Measurements from ENCODE around the gene BMP8B. TPM values are rescaled to one million over a fixed set of nuclear protein-coding genes. Genes with fewer than 3 reads are reported as not detected.
"Not testable (repeated sequence)": the region's sequence is repeated elsewhere in the genome, so short reads cannot be mapped to it uniquely, and the experiment has no call there.

The BMP8B gene
- total and polyA plus RNA-seq, 10 donors = 0.08 to 2.5 (median 1.1) TPM

GRCh38 chr1:39782103-39782502 lies 6.6 kb downstream of the BMP8B start:
- TF ChIP-seq CTCF (IDR thresholded peaks at IDR 0.05 in 8 of 11, conservative IDR thresholded peaks at IDR 0.05 in 3 of 11) = no peak
- no peak for TF ChIP-seq POLR2A (IDR thresholded peaks at IDR 0.05)
- no peak for TF ChIP-seq POLR2AphosphoS5 (IDR thresholded peaks at IDR 0.05)
- Histone ChIP-seq H3K4me1 (no peaks in the 10 kb centered on the region), H3K27ac (no peak overlapping the region), H3K27me3 (replicated peaks in 1 of 7) (peaks cover 0 to 10% (median under 1%) of the 10 kb centered on the region in 7 donors), H3K9me3 (no peaks in the 10 kb centered on the region), H3K36me3 (no peaks in the 10 kb centered on the region), H3K4me3 (no peak overlapping the region)
- DNase-seq = no peak
- intact Hi-C loops (cut with DNase I; ENCODE audit: low total_unique reads) = no loop called here
- 82 to 89% (median 84%) methylated on average over 6 of the region's 6 CpGs for WGBS, 5 donors

DNA sequence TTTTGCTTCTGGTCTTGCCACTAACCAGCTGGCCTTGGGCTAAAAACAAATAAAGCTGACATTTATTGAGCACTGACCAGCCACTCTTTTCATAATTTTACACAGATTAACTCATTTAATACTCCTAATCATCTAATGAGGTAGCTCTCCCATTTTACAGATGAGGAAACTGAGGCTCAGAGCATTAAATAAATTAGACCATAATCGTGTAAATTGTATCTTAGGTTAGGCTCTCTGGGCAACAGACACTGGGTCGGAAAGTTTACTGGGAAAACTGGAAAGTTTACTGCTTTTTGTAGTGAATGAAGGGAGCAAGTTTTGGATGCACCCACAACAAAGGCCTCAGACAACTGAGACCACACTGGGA lies 7.3 kb downstream of the BMP8B start:
- intact Hi-C loops (cut with DNase I; ENCODE audit: low total_unique reads) = no loop called here
- Histone ChIP-seq H3K9me3 (no peaks in the 10 kb centered on the region), H3K36me3 (no peaks in the 10 kb centered on the region), H3K4me3 (no peak overlapping the region), H3K27me3 (replicated peaks in 1 of 7) (peaks cover 0 to 4% (median 0%) of the 10 kb centered on the region in 7 donors), H3K4me1 (no peaks in the 10 kb centered on the region), H3K27ac (no peak overlapping the region)
- WGBS, 5 donors = 81 to 92% (median 89%) methylated on average over 2 of the region's 2 CpGs
- no peak for DNase-seq
- TF ChIP-seq CTCF (IDR thresholded peaks at IDR 0.05 in 8 of 11, conservative IDR thresholded peaks at IDR 0.05 in 3 of 11) (no peak), POLR2A (IDR thresholded peaks at IDR 0.05) (no peak), POLR2AphosphoS5 (IDR thresholded peaks at IDR 0.05) (no peak)

DNA sequence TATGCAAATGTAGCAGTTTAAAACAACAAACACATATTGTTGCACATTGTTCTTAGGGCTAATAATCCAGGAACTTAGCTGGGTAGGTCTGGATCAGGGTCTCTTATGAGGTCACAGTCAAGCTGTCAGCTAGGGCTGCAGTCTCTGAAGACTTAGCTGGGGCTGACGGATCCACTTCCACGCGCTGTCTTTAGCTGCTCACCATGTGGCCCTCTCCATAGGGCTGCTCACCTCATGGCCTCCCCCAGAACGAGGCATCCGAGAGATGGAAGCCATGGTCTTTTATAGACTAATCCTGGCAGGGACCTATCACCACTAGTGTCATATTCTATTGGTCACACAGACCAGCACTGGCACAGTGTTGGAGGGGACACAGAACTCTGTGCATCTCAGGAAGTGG lies 8.8 kb downstream of the BMP8B start:
- no peak overlapping the region for H3K4me3 ChIP-seq
- no peak overlapping the region for H3K27ac ChIP-seq
- no peaks in the 10 kb centered on the region for H3K27me3 ChIP-seq (replicated peaks in 1 of 7)
- peaks cover 0 to 4% (median 2%) of the 10 kb centered on the region in 6 donors for H3K4me1 ChIP-seq
- H3K36me3 ChIP-seq = no peaks in the 10 kb centered on the region
- TF ChIP-seq POLR2AphosphoS5 (IDR thresholded peaks at IDR 0.05) = no peak
- TF ChIP-seq CTCF (IDR thresholded peaks at IDR 0.05 in 8 of 11, conservative IDR thresholded peaks at IDR 0.05 in 3 of 11) = no peak
- TF ChIP-seq POLR2A (IDR thresholded peaks at IDR 0.05) = no peak
- intact Hi-C loops (cut with DNase I; ENCODE audit: low total_unique reads) = no loop called here
- no peaks in the 10 kb centered on the region for H3K9me3 ChIP-seq
- no peak for DNase-seq
- 86 to 94% (median 89%) methylated on average over 5 of the region's 5 CpGs for WGBS, 5 donors

- no peak for TF ChIP-seq CTCF (IDR thresholded peaks at IDR 0.05 in 8 of 11, conservative IDR thresholded peaks at IDR 0.05 in 3 of 11)
- no peak for TF ChIP-seq POLR2A (IDR thresholded peaks at IDR 0.05)
- TF ChIP-seq POLR2AphosphoS5 (IDR thresholded peaks at IDR 0.05) = no peak
- no peak for DNase-seq
- peaks cover 0 to 4% (median 2%) of the 10 kb centered on the region in 6 donors for H3K4me1 ChIP-seq
- intact Hi-C loops (cut with DNase I; ENCODE audit: low total_unique reads) = no loop called here
- H3K27me3 ChIP-seq (replicated peaks in 1 of 7) = no peaks in the 10 kb centered on the region
- no peaks in the 10 kb centered on the region for H3K9me3 ChIP-seq
- no peak overlapping the region for H3K27ac ChIP-seq
- H3K36me3 ChIP-seq = no peaks in the 10 kb centered on the region
- 66 to 80% (median 74%) methylated on average over 2 to 7 of the region's 7 CpGs for WGBS, 5 donors
- H3K4me3 ChIP-seq = no peak overlapping the region
Measured at GRCh38 chr1:39779137-39779536, 9.5 kb downstream of the BMP8B start.

GRCh38 chr1:39778463-39779099 lies 10.1 kb downstream of the BMP8B start:
- H3K27me3 ChIP-seq (replicated peaks in 1 of 7); intact Hi-C loops (cut with DNase I; ENCODE audit: low total_unique reads); H3K27ac ChIP-seq; H3K36me3 ChIP-seq; H3K4me3 ChIP-seq; H3K4me1 ChIP-seq; DNase-seq; H3K9me3 ChIP-seq: not testable (repeated sequence)
- WGBS, 5 donors = 85 to 92% (median 87%) methylated on average over 8 to 12 of the region's 12 CpGs

- DNase-seq; intact Hi-C loops (cut with DNase I; ENCODE audit: low total_unique reads); H3K4me3 ChIP-seq; H3K9me3 ChIP-seq; H3K4me1 ChIP-seq; H3K27me3 ChIP-seq (replicated peaks in 1 of 7); H3K36me3 ChIP-seq; H3K27ac ChIP-seq: not testable (repeated sequence)
- 92 to 99% (median 96%) methylated on average over 4 to 17 of the region's 17 CpGs for WGBS, 5 donors
Measured at GRCh38 chr1:39777896-39778295, 10.8 kb downstream of the BMP8B start.

Measured in spleen (tissue), 11 donors.